NOMO-1 (cell line): ENCODE measurements around the gene CHD5.
A peak's percentile ranks its signal among the peaks of the same experiment; 100 is the strongest.

ENCODE experiments used
- DNase-seq, 2 experiments: peaks; one replicate each; lab custom pipeline; 2025; ENCODE audit not compliant: unreplicated experiment in 2 of 2; lab: John Stamatoyannopoulos, UW

Gene CHD5

GRCh38 chr1:6202256-6202655 lies 22.1 kb upstream of the CHD5 start:
- no peak for DNase-seq

DNA sequence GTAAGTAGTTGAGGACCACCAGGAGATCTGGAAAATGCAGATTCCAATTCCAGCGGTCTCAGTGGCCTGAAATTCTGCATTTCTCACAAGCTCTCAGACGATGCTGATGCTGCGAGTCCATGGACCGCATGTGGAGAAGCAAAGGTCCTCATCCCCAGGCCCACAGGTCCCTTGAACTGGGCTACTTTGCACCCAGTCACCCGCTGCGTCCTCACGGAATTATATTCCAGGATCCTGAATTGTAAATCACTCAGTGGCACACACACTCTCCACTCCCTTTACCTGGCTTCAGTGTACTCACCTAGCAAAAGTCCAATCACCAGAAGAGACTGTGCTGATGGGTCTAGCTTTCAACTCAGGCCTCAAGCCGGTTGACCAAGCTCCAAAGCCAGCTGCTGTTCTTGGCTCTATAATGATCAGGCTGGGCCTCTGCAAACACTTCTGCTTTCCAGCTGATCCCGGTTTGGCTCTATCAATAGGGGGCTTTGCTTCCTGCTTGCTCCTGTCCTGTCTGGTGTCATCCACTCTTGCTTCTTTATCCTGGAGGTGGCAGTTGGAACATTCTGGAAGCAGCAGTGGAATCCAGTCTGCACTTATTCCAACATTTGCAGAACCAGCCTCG lies 20.2 kb upstream of the CHD5 start:
- DNase-seq: no peak

DNA sequence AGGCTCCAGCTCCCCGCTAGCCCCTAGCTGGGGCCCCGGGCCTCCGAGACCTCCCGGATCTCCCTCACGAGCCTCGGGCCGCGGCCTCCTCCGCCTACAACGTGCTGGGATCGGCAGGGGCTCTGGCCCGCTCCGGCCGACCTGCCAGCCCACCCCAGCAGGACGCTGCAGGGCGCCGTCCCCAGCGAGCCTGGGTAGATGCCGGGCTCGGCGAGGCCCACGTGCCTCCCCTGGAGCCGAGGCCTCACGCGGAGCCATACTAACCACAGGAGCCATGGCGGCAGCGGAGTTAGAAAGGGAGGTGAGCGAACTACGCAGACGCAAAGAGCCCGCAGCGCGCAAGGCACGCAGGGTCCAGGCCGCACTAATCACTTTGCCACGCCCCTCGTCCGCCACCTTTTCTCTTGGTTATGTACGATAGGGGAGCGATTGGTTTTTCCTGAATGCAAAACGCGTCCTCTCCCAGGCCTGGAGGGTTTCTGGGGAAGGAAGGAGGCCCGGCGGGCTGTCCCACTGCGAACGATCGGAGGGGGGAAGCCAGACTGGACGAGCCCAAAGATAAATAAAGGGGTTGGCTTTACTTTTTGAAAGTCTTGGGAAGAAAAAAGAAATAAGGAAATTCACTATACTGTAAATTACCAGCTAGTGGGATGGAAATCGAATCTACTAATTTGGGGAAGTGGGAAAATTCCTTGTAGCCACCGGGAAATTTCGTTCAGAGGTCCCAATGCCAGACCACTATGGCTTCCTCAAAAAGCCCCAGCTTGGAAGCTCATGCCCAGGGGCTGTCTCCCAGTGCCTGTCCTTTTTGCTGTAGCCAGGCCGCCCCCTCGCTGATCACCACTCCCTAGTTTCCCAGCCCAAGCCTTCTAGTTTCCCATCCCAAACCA lies 19.4 kb upstream of the CHD5 start, which contains the start of gene RPL22:
Gene RPL22, minus strand, starts transcription at position 298 of the 890 bp plus-strand sequence. Its CDS starts 22 bp downstream, at position 276.
- DNase-seq: peak; percentile 98 to 100

DNA sequence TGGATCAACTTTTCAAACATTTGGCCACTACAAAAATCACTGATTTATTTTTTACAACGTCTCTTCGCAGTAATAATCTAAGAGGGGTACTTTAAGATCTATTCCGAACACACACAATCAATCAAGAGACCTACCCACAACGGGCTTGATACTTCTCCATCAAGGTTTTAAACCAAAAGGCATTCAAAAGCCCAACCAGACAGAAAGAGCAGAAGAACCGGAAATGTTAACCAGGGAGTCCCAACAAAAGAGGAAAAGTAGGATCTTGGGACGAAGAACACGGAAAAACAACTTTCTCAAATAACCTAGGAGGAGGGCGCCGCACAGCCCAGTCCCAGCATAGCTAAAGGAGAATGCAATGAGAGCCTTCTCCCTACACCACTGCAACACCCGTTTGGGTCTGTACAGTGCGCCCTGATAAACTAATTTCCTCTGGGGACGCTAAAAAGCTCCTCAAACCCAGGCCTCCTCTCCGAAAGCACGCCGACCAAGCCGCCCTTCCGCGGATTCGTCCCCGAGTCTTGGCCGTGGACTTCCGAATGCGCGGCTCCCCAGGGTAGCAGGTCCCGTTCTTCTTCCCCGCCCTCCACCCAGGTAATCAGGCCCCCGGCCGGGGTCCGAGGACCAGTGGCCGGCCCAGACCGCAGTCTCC lies 18.7 kb upstream of the CHD5 start:
- no peak for DNase-seq

GRCh38 chr1:6197746-6198427 lies 17.8 kb upstream of the CHD5 start:
- no peak for DNase-seq

GRCh38 chr1:6191968-6192367 lies 11.8 kb upstream of the CHD5 start:
- no peak for DNase-seq

- DNase-seq: no peak
These were observed 8.3 kb upstream of the CHD5 start for GRCh38 chr1:6188466-6188865.

DNA sequence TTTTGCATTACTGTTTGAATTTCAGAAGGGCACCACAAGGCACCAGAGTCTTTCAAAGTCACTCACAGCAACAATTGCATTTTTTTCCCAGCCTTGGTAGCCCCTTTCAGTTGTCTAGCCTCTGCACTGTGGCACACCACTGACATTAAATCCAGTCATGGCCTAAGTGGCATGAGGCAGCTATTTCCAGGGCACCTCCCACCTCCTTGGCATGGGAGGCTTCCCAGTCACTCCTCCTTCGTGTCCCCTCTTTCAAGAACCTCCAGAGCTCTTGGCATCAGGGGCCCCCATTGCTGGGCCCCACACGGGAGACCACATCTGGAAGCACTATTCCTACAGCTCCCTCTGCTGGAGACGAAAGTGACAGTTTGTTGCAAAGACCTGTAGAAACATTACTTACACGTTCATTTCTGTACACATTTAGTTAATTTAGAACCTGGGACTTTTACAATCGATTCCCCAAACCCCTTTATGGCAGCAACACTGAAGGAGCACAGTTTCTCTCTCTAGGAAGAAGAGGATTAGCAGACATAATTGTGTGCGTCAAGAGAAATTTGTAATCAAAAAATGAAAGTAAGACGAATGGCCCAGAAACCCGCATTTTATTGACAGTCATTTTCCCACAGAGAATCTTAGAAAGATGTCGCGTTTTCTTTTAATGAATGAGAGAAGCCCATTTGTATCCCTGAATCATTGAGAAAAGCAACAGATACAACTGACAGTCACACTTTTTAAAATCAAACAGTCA lies 5.7 kb upstream of the CHD5 start:
- DNase-seq: no peak

- DNase-seq: no peak
These were observed 5.0 kb upstream of the CHD5 start for GRCh38 chr1:6185151-6185550.

GRCh38 chr1:6184083-6184783 lies 4.1 kb upstream of the CHD5 start:
- DNase-seq: no peak

DNA sequence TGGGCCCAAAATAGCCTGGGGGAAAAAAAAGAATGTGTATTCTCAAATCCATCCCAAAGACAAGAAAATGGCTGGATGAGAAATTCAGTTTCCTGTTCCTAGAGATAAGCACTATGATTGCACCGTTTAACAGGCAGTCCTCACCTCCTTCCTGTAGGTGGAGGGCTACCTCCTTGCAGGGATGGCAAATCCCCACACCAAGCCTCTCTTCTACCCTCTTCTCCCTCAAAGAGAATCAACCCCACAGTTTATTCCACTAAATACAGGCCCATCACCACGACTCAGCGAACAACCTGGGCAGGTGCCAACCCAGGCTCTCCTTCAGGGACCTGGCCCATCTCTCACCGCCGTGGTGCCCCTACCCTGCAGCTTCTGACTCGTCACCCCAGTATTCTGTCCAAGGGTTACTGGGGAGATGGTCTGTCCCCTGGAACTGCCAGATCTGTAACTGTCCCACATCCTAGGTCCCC lies 3.4 kb upstream of the CHD5 start:
- no peak for DNase-seq

DNA sequence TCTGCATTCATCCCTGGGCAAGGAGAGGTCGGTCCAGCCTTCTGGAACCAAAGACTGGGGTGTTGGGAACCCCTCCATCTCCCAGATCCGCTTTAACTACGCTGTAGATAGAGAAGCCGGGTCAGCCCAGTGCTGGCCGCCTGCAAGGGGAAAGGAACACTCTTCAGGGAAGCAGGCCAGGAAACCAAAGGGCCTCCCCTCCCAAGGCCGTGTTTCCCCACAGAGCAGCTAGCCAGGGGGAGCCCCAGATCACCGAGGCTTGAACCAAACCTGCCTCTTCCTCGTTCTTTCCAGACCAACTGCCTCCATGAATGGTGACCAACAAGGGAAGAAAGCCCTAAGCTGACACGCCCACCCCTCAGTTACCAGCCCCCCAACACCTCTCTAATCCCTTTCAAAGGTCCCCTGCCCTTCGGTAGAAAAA lies 1.2 kb upstream of the CHD5 start:
- no peak for DNase-seq

GRCh38 chr1:6180707-6181311 lies 688 bp upstream of the CHD5 start:
- no peak for DNase-seq

GRCh38 chr1:6179564-6180175 lies 451 bp downstream of the CHD5 start:
- DNase-seq: no peak

GRCh38 chr1:6178751-6179563 lies 1.2 kb downstream of the CHD5 start:
- no peak for DNase-seq

DNA sequence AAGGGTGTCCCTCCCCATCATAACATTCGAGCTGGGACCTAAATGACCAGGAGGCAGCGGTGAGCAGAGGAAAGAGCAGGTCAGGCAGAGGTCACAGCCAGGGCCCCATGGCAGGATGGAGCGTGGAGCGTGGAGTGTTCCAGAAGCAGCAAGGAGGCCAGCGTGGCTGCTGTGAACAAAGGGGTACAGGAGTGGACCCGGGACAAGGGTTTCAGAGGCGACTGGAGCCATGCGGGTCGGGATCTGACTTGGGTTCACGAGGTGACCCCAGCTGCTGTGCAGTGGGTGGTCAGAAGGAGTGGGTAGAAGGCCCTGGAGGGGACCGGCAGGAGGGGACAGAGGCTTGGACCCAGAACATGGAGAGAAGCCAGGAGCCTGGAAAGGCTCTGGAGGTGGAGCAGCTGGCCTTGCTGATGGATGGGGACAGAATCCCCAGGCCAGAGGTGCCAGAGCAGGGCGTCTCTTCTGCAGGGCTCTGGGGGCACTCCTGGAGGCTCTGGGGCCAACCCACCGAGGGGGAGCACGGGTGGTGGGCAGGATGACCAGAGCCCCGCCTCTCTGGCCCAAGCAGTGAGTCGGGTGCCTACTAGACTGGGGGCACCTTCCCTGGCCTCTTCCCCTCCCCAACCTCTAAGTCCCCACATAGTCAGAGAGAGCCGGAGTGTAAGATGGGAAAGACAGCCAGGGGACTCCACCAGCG lies 2.3 kb downstream of the CHD5 start:
- DNase-seq: no peak

DNA sequence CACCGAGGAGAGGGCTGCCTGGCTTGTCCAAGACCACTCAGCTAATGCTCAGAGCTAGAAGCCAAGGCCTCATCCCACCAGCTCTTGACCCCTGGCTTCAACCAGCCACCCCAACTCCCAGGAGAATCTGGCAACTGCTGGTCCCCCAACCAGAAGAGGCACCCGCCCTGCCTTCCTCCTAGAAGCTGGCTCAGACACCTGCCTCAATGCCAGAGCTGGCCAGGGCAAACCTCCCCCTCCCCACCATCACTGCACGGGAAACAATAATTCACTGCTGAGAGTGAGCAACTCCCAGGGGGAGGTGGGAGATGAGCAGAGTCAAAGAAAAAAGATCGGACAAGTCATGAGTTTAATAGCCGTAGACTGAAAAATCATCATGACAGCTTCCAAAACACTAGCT lies 3.3 kb downstream of the CHD5 start:
- DNase-seq: no peak
